PFSK-1 (cell line): Measurements from ENCODE around the gene PLAAT3.

Experiments
- POLR2AphosphoS5 ChIP-seq: IDR thresholded peaks from 2 replicates; pipeline ENCODE4 v1.6.1; 2012; ENCODE audit warnings: low read depth, mild to moderate bottlenecking, control low read depth, low read length, moderate library complexity
- SIN3A ChIP-seq: IDR thresholded peaks from 2 replicates; pipeline ENCODE4 v1.6.1; 2012; ENCODE audit warnings: mild to moderate bottlenecking, low read length, moderate library complexity, borderline replicate concordance; ENCODE audit not compliant: insufficient read depth
- TAF1 ChIP-seq: IDR thresholded peaks from 2 replicates; pipeline ENCODE4 v1.6.1; 2012; ENCODE audit warnings: low read length, control low read depth, borderline replicate concordance; ENCODE audit not compliant: insufficient read depth
- TF ChIP-seq, protein P1 (sequence below), 2 experiments: IDR thresholded peaks; 2 replicates each; pipeline versions ENCODE4 v1.6.1 to v1.8.0; 2011 to 2012; ENCODE audit warnings: low read depth in 2 of 2, low read length in 2 of 2, control low read depth in 1 of 2, inconsistent platforms in 1 of 2, mild to moderate bottlenecking in 1 of 2, moderate library complexity in 1 of 2; ENCODE audit not compliant: insufficient read depth in 1 of 2

GRCh38 chr11:63614136-63614671, at the start of gene PLAAT3:
- TF ChIP-seq SIN3A: no peak
- TF ChIP-seq TAF1: no peak
- no peak for TF ChIP-seq POLR2AphosphoS5
- TF ChIP-seq, protein P1, sequence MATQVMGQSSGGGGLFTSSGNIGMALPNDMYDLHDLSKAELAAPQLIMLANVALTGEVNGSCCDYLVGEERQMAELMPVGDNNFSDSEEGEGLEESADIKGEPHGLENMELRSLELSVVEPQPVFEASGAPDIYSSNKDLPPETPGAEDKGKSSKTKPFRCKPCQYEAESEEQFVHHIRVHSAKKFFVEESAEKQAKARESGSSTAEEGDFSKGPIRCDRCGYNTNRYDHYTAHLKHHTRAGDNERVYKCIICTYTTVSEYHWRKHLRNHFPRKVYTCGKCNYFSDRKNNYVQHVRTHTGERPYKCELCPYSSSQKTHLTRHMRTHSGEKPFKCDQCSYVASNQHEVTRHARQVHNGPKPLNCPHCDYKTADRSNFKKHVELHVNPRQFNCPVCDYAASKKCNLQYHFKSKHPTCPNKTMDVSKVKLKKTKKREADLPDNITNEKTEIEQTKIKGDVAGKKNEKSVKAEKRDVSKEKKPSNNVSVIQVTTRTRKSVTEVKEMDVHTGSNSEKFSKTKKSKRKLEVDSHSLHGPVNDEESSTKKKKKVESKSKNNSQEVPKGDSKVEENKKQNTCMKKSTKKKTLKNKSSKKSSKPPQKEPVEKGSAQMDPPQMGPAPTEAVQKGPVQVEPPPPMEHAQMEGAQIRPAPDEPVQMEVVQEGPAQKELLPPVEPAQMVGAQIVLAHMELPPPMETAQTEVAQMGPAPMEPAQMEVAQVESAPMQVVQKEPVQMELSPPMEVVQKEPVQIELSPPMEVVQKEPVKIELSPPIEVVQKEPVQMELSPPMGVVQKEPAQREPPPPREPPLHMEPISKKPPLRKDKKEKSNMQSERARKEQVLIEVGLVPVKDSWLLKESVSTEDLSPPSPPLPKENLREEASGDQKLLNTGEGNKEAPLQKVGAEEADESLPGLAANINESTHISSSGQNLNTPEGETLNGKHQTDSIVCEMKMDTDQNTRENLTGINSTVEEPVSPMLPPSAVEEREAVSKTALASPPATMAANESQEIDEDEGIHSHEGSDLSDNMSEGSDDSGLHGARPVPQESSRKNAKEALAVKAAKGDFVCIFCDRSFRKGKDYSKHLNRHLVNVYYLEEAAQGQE (IDR thresholded peaks at IDR 0.05; ENCODE audit: insufficient read depth in 1 of 2, low read depth in 2 of 2, low read length in 2 of 2): no peak
